ENCODE data around the gene SLFN14. TPM values are rescaled to one million over a fixed set of nuclear protein-coding genes. Genes with fewer than 3 reads are reported as not detected.

The SLFN14 gene
- total RNA-seq, 6 experiments from 2014 or later, result 0.12 to 0.42 TPM; not detected in 4

DNA sequence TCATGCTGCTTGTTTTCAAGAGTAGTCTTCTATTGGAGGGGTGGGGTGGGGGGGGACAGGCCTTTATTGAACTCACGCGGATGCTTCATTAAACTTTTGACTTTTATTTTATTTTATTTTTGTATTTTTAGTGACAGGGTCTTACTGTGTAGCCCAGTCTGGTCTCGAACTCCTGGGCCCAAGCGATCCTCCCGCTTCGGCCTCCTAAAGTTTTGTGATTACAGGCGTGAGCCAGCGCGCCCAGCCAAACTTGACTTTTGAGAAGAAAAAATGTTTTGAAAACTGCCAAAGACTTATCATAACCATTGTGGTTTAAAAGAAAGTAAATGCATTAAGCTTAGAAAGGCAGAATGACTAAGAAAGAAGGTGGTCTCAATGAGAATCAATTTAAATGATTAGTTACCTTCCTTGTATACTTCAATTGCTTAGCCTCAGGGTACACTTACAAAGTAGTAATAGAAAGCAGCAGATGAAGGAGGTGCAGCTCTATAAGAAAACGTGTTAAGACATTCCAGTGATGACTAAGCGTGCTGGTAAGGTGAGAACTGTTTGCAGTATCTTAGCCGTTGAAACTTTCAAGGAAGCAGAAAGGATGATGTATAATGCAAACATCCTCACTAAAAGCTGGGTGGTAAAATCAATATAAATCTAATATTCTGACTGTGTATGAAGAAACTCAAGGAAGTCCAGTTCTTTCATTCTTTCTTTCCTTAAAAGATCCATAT lies 27.7 kb upstream of the SLFN14 start:
- H3K9me3 ChIP-seq, result no peaks in the 10 kb centered on the region
- no peak overlapping the region for H3K27ac ChIP-seq
- H3K27me3 ChIP-seq, result no peaks in the 10 kb centered on the region
- WGBS (ENCODE audit: insufficient coverage, low coverage, low lambda C conversion rate, missing lambda C conversion rate), result 73% methylated on average over 12 of the region's 12 CpGs
- TF ChIP-seq POLR2A (IDR thresholded peaks at IDR 0.05), result no peak
- TF ChIP-seq, protein P1, sequence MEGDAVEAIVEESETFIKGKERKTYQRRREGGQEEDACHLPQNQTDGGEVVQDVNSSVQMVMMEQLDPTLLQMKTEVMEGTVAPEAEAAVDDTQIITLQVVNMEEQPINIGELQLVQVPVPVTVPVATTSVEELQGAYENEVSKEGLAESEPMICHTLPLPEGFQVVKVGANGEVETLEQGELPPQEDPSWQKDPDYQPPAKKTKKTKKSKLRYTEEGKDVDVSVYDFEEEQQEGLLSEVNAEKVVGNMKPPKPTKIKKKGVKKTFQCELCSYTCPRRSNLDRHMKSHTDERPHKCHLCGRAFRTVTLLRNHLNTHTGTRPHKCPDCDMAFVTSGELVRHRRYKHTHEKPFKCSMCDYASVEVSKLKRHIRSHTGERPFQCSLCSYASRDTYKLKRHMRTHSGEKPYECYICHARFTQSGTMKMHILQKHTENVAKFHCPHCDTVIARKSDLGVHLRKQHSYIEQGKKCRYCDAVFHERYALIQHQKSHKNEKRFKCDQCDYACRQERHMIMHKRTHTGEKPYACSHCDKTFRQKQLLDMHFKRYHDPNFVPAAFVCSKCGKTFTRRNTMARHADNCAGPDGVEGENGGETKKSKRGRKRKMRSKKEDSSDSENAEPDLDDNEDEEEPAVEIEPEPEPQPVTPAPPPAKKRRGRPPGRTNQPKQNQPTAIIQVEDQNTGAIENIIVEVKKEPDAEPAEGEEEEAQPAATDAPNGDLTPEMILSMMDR (IDR thresholded peaks at IDR 0.05), result no peak
- H3K4me1 ChIP-seq, result peaks cover 0 to 16% (median 3%) of the 10 kb centered on the region in 4 donors
- H3K4me3 ChIP-seq, result peak overlapping the region; percentile 74 to 88 (median 76)
- DNase-seq, result no peak
- intact Hi-C loops (cut with DNase I), result no loop called here
- ATAC-seq, result no peak
- no peaks in the 10 kb centered on the region for H3K36me3 ChIP-seq

DNA sequence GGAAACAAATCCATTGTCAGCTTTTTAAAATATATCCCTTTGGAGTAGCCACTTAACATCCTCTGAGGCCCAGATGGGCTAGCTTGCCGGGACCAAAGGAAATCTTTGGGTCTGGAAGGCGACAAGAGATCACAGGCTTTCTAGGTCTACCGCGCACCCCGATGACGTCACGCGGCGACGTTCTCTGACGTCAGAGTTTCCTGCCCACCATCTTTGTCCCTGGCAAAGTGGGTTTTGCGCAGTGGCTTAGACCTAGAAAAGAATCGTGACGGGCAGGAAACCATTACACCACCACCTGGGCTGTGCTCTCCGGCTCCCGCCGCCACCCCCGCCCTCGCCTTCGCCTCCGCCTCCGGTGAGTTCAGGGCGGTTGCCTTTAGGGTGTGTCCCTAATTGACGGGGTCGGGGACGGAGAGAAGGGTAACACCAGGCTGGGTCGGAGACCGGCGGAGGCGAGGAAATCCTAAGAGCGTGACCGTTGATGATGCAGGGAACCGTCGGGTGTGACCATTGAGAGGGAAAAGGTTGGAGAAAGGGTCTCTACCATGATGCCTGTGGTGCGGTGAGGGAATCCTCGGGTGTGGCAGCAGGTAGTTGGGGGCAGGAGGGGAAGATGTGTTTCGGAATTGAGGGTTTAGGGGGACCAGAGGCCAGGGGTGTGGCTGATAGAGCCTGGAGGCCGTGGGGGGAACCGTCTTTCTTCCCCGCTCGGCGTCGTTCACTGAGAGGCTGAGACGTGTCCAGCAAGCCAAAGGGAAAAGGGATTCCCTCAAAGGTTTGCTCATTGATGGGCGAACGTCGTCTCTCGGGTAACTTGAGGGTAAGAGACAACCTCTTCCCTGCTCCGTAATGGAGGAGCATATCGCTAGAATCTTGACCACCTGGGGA lies 26.7 kb upstream of the SLFN14 start, which contains the start of gene AP2B1:
Gene AP2B1, plus strand, starts transcription at position 249 of the 888 bp plus-strand sequence. CDS start 6,709 bp downstream, outside the sequence.
- WGBS (ENCODE audit: insufficient coverage, low coverage, low lambda C conversion rate, missing lambda C conversion rate), result under 1% methylated on average over 44 of the region's 50 CpGs
- Histone ChIP-seq H3K9me3 (no peaks in the 10 kb centered on the region), H3K27me3 (no peaks in the 10 kb centered on the region), H3K27ac (peak within 1 kb of the TSS; percentile 71 to 92 (median 81)), H3K4me3 (peak within 1 kb of the TSS; percentile 74 to 88 (median 76)), H3K36me3 (no peaks in the 10 kb centered on the region), H3K4me1 (peaks cover 0 to 16% (median 3%) of the 10 kb centered on the region in 4 donors)
- ATAC-seq, result peak; percentile 93 to 95 (median 94)
- intact Hi-C loops (cut with DNase I), result no loop called here
- DNase-seq, result peak; percentile 85 to 90 (median 89)
- peak; percentile 51 for TF ChIP-seq POLR2A (IDR thresholded peaks at IDR 0.05)
- TF ChIP-seq, protein P1 (IDR thresholded peaks at IDR 0.05), result no peak

DNA sequence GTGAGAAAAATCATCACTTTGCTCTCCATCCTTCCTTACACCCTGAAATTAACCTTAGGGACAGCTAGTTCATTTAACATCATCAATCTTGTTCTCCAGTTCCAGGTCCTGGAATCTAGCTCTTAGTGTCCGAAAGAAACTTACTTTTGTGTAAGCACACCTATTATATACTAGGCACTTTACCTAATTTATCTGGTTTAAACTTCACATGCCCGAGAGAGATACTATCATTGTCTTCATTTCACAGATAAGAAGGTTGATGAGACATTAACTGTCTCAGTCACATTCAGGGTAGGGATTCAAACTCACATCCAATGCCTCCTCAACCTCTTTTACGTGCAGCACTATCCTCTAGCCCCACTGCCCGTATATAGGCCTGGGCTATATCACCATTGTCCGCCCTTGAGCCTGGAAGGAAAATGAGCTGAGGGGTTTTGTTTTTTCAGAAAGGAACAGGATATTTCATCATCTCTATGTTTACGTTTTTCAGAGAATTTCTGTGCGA lies 26.0 kb upstream of the SLFN14 start:
- Histone ChIP-seq H3K36me3 (no peaks in the 10 kb centered on the region), H3K9me3 (no peaks in the 10 kb centered on the region), H3K27ac (peak overlapping the region; percentile 71 to 92 (median 81)), H3K4me3 (peak overlapping the region; percentile 74 to 88 (median 76)), H3K27me3 (no peaks in the 10 kb centered on the region), H3K4me1 (peaks cover 0 to 16% (median 3%) of the 10 kb centered on the region in 4 donors)
- WGBS (ENCODE audit: insufficient coverage, low coverage, low lambda C conversion rate, missing lambda C conversion rate), result 37% methylated on average over 7 of the region's 7 CpGs
- no peak for TF ChIP-seq POLR2A (IDR thresholded peaks at IDR 0.05)
- TF ChIP-seq, protein P1 (IDR thresholded peaks at IDR 0.05), result no peak
- DNase-seq (no peak), ATAC-seq (peak; percentile 15 to 33 (median 24))
- intact Hi-C loops (cut with DNase I), result no loop called here

DNA sequence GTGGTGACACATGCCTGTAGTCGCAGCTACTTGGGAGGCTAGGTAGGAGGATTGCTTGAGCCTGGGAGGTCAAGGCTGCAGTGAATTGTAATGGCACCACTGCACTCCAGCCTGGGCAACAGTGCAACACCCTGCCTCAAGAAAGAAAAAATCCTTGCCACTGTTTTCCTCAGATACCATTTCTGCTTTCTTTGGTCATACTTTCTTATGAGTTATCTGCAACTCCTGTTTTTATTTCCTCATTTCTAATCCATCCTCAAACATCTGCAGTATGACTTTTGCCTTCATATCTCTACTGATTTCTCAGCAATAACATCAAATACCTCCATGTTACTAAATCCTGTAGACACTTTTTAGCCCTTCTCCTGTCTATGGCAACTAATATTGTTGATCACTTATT lies 23.4 kb upstream of the SLFN14 start:
- Histone ChIP-seq H3K27me3 (no peaks in the 10 kb centered on the region), H3K4me3 (no peak overlapping the region), H3K9me3 (no peaks in the 10 kb centered on the region), H3K4me1 (peaks cover 0 to 16% (median 5%) of the 10 kb centered on the region in 4 donors), H3K36me3 (no peaks in the 10 kb centered on the region), H3K27ac (no peak overlapping the region)
- TF ChIP-seq POLR2A (IDR thresholded peaks at IDR 0.05), result no peak
- TF ChIP-seq, protein P1 (IDR thresholded peaks at IDR 0.05), result no peak
- no peak for DNase-seq
- ATAC-seq, result no peak
- no CpG with 5 or more reads among the region's 1 CpG for WGBS (ENCODE audit: insufficient coverage, low coverage, low lambda C conversion rate, missing lambda C conversion rate)
- intact Hi-C loops (cut with DNase I), result no loop called here

Data from right lobe of liver (tissue), 6 donors.